Measurements from ENCODE around the gene PIP4K2B. TPM values are rescaled to one million over a fixed set of nuclear protein-coding genes. Genes with fewer than 3 reads are reported as not detected.
A peak's percentile ranks its signal among the peaks of the same experiment; 100 is the strongest.

PIP4K2B gene
- total RNA-seq, 2 donors from 2014 or later: 74.3 to 91.6 TPM

DNA sequence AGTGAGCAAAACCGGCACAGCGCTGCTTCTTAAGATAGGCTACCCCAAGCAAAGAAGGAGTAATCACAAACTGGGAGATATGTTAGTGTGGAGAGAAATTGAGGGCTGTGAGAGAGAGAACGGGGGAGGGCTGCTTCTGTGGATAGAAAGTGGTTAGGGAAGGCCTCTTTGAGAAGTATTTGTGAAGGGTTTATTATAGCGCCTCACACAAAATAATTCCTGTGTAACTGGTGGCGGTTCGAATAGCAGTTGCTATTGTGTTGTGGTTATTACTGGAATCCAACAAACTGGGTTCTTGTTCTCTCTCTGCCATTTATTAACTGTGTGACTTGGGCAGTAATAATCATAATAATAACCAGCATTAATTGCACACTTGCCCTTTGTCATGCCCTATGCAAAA lies 78.4 kb downstream of the PIP4K2B start:
- no peaks in the 10 kb centered on the region for H3K9me3 ChIP-seq (ENCODE audit: control insufficient read depth, low read length)
- no peak overlapping the region for H3K27ac ChIP-seq (ENCODE audit: low read depth, low read length)
- WGBS, 2 experiments (ENCODE audit: insufficient coverage in 1 of 2, insufficient read length in 1 of 2): 93 to 94% methylated on average over 6 of the region's 6 CpGs
- Mint-ChIP-seq H3K27me3 (ENCODE audit: insufficient read depth) (peaks cover 3% of the 10 kb centered on the region), H3K4me3 (no peak overlapping the region), H3K27ac (no peak overlapping the region), H3K36me3 (ENCODE audit: low read depth) (peaks cover 52% of the 10 kb centered on the region), H3K9me3 (no peaks in the 10 kb centered on the region), H3K4me1 (peaks cover 2% of the 10 kb centered on the region)
- H3K9ac ChIP-seq (ENCODE audit: extremely low read depth, low read length, poor library complexity, severe bottlenecking): no peak overlapping the region
- H3K36me3 ChIP-seq (ENCODE audit: control insufficient read depth, insufficient read depth, low read length): peaks cover 62% of the 10 kb centered on the region
- H3K27me3 ChIP-seq (ENCODE audit: control insufficient read depth, insufficient read depth, low read length, poor library complexity, severe bottlenecking): no peaks in the 10 kb centered on the region
- TF ChIP-seq, protein P1, sequence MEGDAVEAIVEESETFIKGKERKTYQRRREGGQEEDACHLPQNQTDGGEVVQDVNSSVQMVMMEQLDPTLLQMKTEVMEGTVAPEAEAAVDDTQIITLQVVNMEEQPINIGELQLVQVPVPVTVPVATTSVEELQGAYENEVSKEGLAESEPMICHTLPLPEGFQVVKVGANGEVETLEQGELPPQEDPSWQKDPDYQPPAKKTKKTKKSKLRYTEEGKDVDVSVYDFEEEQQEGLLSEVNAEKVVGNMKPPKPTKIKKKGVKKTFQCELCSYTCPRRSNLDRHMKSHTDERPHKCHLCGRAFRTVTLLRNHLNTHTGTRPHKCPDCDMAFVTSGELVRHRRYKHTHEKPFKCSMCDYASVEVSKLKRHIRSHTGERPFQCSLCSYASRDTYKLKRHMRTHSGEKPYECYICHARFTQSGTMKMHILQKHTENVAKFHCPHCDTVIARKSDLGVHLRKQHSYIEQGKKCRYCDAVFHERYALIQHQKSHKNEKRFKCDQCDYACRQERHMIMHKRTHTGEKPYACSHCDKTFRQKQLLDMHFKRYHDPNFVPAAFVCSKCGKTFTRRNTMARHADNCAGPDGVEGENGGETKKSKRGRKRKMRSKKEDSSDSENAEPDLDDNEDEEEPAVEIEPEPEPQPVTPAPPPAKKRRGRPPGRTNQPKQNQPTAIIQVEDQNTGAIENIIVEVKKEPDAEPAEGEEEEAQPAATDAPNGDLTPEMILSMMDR (conservative IDR thresholded peaks at IDR 0.05): no peak
- DNase-seq: no peak
- no peak overlapping the region for H3K4me3 ChIP-seq (ENCODE audit: low read length)
- no peaks in the 10 kb centered on the region for H3K4me1 ChIP-seq (ENCODE audit: control insufficient read depth, insufficient read depth, low read length)

DNA sequence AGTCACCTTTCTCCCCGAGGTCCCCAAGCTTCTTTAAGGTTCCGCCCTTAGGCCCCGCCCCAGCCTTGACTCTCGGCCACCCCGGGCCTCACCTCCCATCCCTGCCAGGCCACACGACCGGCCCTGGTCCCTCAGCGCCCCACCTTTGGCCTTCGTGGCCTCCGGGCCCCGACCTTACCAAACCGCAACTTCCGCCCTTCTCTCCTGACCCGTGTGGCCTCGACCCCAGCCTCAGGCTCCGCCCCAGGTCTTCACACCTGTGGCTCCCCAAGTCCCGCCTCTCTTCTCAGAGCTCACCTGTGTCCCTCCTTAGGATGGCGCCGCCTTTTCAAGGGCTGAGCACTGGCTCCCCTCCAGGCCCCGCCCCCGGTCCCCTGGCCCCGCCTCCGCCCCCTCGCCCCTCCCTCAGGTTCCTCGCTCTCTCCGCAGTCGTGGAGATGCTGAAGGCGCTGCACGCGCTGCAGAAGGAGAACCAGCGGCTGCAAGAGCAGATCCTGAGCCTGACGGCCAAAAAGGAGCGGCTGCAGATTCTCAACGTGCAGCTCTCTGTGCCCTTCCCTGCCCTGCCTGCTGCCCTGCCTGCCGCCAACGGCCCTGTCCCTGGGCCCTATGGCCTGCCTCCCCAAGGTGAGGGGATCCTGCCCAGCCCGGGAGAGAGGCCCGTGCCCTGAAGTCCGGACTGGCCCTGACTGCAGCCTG lies 79.3 kb downstream of the PIP4K2B start:
- Histone ChIP-seq H3K4me1 (ENCODE audit: control insufficient read depth, insufficient read depth, low read length) (no peaks in the 10 kb centered on the region), H3K9me3 (ENCODE audit: control insufficient read depth, low read length) (no peaks in the 10 kb centered on the region), H3K4me3 (ENCODE audit: low read length) (no peak overlapping the region), H3K27ac (ENCODE audit: low read depth, low read length) (no peak overlapping the region), H3K9ac (ENCODE audit: extremely low read depth, low read length, poor library complexity, severe bottlenecking) (no peak overlapping the region), H3K36me3 (ENCODE audit: control insufficient read depth, insufficient read depth, low read length) (peaks cover 63% of the 10 kb centered on the region), H3K27me3 (ENCODE audit: control insufficient read depth, insufficient read depth, low read length, poor library complexity, severe bottlenecking) (no peaks in the 10 kb centered on the region)
- Mint-ChIP-seq H3K27ac (no peak overlapping the region), H3K27me3 (ENCODE audit: insufficient read depth) (peaks cover 3% of the 10 kb centered on the region), H3K36me3 (ENCODE audit: low read depth) (peaks cover 57% of the 10 kb centered on the region), H3K9me3 (no peaks in the 10 kb centered on the region), H3K4me3 (peak overlapping the region; percentile 41), H3K4me1 (peaks cover 2% of the 10 kb centered on the region)
- DNase-seq: peak; percentile 96
- 71 to 80% methylated on average over 25 to 39 of the region's 39 CpGs for WGBS, 2 experiments (ENCODE audit: insufficient coverage in 1 of 2, insufficient read length in 1 of 2)
- TF ChIP-seq, protein P1 (conservative IDR thresholded peaks at IDR 0.05): no peak

DNA sequence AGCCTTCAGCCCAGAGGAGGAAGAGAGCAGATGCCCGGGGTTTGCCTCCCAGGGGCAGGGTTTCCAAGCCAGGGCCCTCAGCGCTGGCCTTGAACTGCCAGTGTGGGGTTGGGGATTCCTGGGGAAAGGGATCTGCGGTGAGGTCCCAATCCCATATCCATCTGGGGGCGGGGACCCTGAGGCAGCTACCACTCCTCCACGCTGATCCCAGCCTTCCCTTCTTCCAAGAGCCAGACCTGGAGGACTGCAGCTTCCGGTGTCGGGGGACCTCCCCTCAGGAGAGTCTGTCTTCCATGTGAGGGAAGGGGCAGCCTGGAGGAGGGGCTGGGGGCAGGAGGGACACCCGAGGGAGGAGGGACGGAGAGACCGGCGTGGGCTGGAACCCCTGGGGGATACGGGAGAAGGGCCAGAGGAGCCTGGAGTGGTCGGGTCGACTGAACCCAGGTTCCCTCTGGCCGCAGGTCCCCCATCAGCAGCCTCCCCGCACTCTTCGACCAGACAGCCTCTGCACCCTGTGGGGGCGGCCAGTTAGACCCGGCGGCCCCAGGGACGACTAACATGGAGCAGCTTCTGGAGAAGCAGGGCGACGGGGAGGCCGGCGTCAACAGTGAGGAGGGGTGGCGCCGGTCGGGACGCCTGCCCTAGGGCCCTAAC lies 79.9 kb downstream of the PIP4K2B start:
- H3K9me3 Mint-ChIP-seq: no peaks in the 10 kb centered on the region
- Histone ChIP-seq H3K27me3 (ENCODE audit: control insufficient read depth, insufficient read depth, low read length, poor library complexity, severe bottlenecking) (no peaks in the 10 kb centered on the region), H3K36me3 (ENCODE audit: control insufficient read depth, insufficient read depth, low read length) (peaks cover 60% of the 10 kb centered on the region), H3K27ac (ENCODE audit: low read depth, low read length) (no peak overlapping the region), H3K4me1 (ENCODE audit: control insufficient read depth, insufficient read depth, low read length) (no peaks in the 10 kb centered on the region), H3K4me3 (ENCODE audit: low read length) (peak overlapping the region; percentile 39), H3K9me3 (ENCODE audit: control insufficient read depth, low read length) (no peaks in the 10 kb centered on the region), H3K9ac (ENCODE audit: extremely low read depth, low read length, poor library complexity, severe bottlenecking) (no peak overlapping the region)
- H3K36me3 Mint-ChIP-seq (ENCODE audit: low read depth): peaks cover 54% of the 10 kb centered on the region
- H3K4me3 Mint-ChIP-seq: peak overlapping the region; percentile 41
- no peak overlapping the region for H3K27ac Mint-ChIP-seq
- peaks cover 2% of the 10 kb centered on the region for H3K4me1 Mint-ChIP-seq
- peaks cover 3% of the 10 kb centered on the region for H3K27me3 Mint-ChIP-seq (ENCODE audit: insufficient read depth)
- TF ChIP-seq, protein P1 (conservative IDR thresholded peaks at IDR 0.05): no peak
- DNase-seq: peak; percentile 87
- WGBS, 2 experiments (ENCODE audit: insufficient coverage in 1 of 2, insufficient read length in 1 of 2): 67 to 90% methylated on average over 15 to 29 of the region's 29 CpGs
